SK-N-SH (cell line): ENCODE results near the gene SCO1. TPM values are rescaled to one million over a fixed set of nuclear protein-coding genes. Genes with fewer than 3 reads are reported as not detected.

Source experiments
- CTCF ChIA-PET: fragments of 300-600, 350-600 bp; formaldehyde crosslinking; extraction: SDS; loops from one replicate; lab custom pipeline; 2021; lab: Yijun Ruan, JAX
- POLR2A ChIA-PET: fragments of 350-600 bp; sonication (Branson Sonifier 250); formaldehyde crosslinking; extraction: SDS; loops from one replicate; lab custom pipeline; 2020; ENCODE audit warnings: antibody characterized with exemption, inconsistent platforms; lab: Yijun Ruan, JAX
- DNase-seq: peaks from one replicate; pipeline ENCODE4 v3.0.0; 2012
- H2AFZ ChIP-seq: fragments of 200-600 bp; sonication (generic); 2 replicates; pipeline ENCODE4 v1.8.1; 2016; ENCODE audit warnings: antibody characterized with exemption, mild to moderate bottlenecking, low read depth
- H3F3A ChIP-seq: fragments of 200-600 bp; sonication (generic); replicated peaks from 2 replicates; pipeline ENCODE3; 2016; ENCODE audit warnings: antibody characterized with exemption, mild to moderate bottlenecking; ENCODE audit not compliant: insufficient read depth
- H3K27ac ChIP-seq, 2 experiments: fragments of 200-500 bp in 1 of 2; fragments of 200-600 bp in 1 of 2; sonication (Bioruptor generic) in 1 of 2; sonication (generic), shearing (Covaris generic) in 1 of 2; 2 replicates each; pipeline versions ENCODE4 v1.5.1 to v1.6.1; 2014 to 2016; ENCODE audit warnings: low read depth in 2 of 2, inconsistent platforms in 1 of 2, low read length in 1 of 2, mild to moderate bottlenecking in 1 of 2, mixed read lengths in 1 of 2
- H3K27me3 ChIP-seq: fragments of 200-600 bp; sonication (generic), shearing (Covaris generic); 2 replicates; pipeline ENCODE4 v1.6.1; 2016; ENCODE audit warnings: mixed run types; ENCODE audit not compliant: insufficient read depth
- H3K36me3 ChIP-seq, 2 experiments: fragments of 200-500 bp in 1 of 2; fragments of 200-600 bp in 1 of 2; sonication (Bioruptor generic) in 1 of 2; sonication (generic) in 1 of 2; replicated peaks in 1 of 2; 2 replicates each; pipeline versions ENCODE3 to v1.5.1; 2014 to 2016; ENCODE audit warnings: low read length in 1 of 2, mild to moderate bottlenecking in 1 of 2; ENCODE audit not compliant: insufficient read depth in 2 of 2, control insufficient read depth in 1 of 2
- H3K4me1 ChIP-seq, 2 experiments: fragments of 200-500 bp in 1 of 2; fragments of 200-600 bp in 1 of 2; sonication (Bioruptor generic) in 1 of 2; sonication (generic), shearing (Covaris generic) in 1 of 2; 2 replicates each; pipeline versions ENCODE4 v1.5.1 to v1.6.1; 2014 to 2016; ENCODE audit warnings: low read depth in 1 of 2, low read length in 1 of 2, mixed run types in 1 of 2; ENCODE audit not compliant: insufficient read depth in 2 of 2, control insufficient read depth in 1 of 2
- H3K4me2 ChIP-seq: fragments of 200-600 bp; sonication (generic), shearing (Covaris generic); 2 replicates; pipeline ENCODE4 v1.6.1; 2017; ENCODE audit warnings: mixed run types
- H3K4me3 ChIP-seq, 2 experiments: fragments of 200-500 bp in 1 of 2; fragments of 200-600 bp in 1 of 2; sonication (Bioruptor generic) in 1 of 2; sonication (generic), shearing (Covaris generic) in 1 of 2; 2 replicates each; pipeline versions ENCODE4 v1.5.1 to v1.8.1; 2014 to 2016; ENCODE audit warnings: low read depth in 2 of 2, inconsistent platforms in 1 of 2, low read length in 1 of 2, mild to moderate bottlenecking in 1 of 2, mixed read lengths in 1 of 2, moderate library complexity in 1 of 2
- H3K79me2 ChIP-seq: fragments of 200-600 bp; sonication (generic); 2 replicates; pipeline ENCODE4 v1.8.1; 2017; ENCODE audit warnings: mild to moderate bottlenecking; ENCODE audit not compliant: insufficient read depth
- H3K9ac ChIP-seq: fragments of 200-600 bp; sonication (generic); 2 replicates; pipeline ENCODE4 v1.6.1; 2017; ENCODE audit warnings: mixed run types
- H3K9me2 ChIP-seq: fragments of 200-600 bp; sonication (generic); 2 replicates; pipeline ENCODE4 v1.6.1; 2017; ENCODE audit warnings: mixed run types
- H3K9me3 ChIP-seq: fragments of 200-600 bp; sonication (generic); 2 replicates; pipeline ENCODE4 v1.6.1; 2017; ENCODE audit warnings: mixed run types, mild to moderate bottlenecking, moderate library complexity
- H4K20me1 ChIP-seq: fragments of 200-600 bp; sonication (generic); 2 replicates; pipeline ENCODE4 v1.6.1; 2017; ENCODE audit warnings: mild to moderate bottlenecking, mixed run types; ENCODE audit not compliant: insufficient read depth
- CHD2 ChIP-seq: fragments of 150-350 bp; IDR thresholded peaks from 2 replicates; pipeline ENCODE4 v1.6.1; 2018; ENCODE audit warnings: low read length; ENCODE audit not compliant: partially characterized antibody
- ELF1 ChIP-seq: IDR thresholded peaks from 2 replicates; pipeline ENCODE4 v1.4.0; 2012
- EP300 ChIP-seq, 2 experiments: IDR thresholded peaks; 2 replicates each; pipeline versions ENCODE4 v1.4.0 to v1.6.1; 2012; ENCODE audit warnings: borderline replicate concordance in 1 of 2, low read depth in 1 of 2, low read length in 1 of 2
- EZH2phosphoT487 ChIP-seq: fragments of 200-600 bp; sonication (generic); IDR thresholded peaks from 2 replicates; pipeline ENCODE4 v1.6.1; 2017; ENCODE audit warnings: low read depth, mixed run types, mild to moderate bottlenecking, antibody characterized with exemption, moderate library complexity, borderline replicate concordance
- FOSL2 ChIP-seq: IDR thresholded peaks from 2 replicates; pipeline ENCODE4 v1.4.0; 2012; ENCODE audit warnings: low read depth, mild to moderate bottlenecking, moderate library complexity, borderline replicate concordance
- FOXJ3 ChIP-seq: sonication (generic); formaldehyde crosslinking; IDR thresholded peaks from 2 replicates; pipeline ENCODE4 v1.5.1; 2020; ENCODE audit warnings: mild to moderate bottlenecking, missing genetic modification reagents
- IRF3 ChIP-seq: fragments of 150-350 bp; IDR thresholded peaks from 2 replicates; pipeline ENCODE4 v1.6.1; 2016; ENCODE audit warnings: mild to moderate bottlenecking, low read depth, low read length
- MEF2A ChIP-seq: IDR thresholded peaks from 2 replicates; pipeline ENCODE4 v1.4.0; 2012; ENCODE audit warnings: low read depth, borderline replicate concordance
- MXI1 ChIP-seq: IDR thresholded peaks from 2 replicates; pipeline ENCODE4 v1.6.1; 2012; ENCODE audit warnings: mild to moderate bottlenecking, low read depth, low read length, improper control_type of control experiment
- NFIC ChIP-seq: IDR thresholded peaks from 2 replicates; pipeline ENCODE4 v1.4.0; 2012; ENCODE audit warnings: borderline replicate concordance
- PBX3 ChIP-seq: IDR thresholded peaks from 2 replicates; pipeline ENCODE4; 2012
- POLR2AphosphoS5 ChIP-seq: IDR thresholded peaks from 2 replicates; pipeline ENCODE4 v1.6.1; 2012; ENCODE audit warnings: low read depth, low read length
- RXRA ChIP-seq: IDR thresholded peaks from 2 replicates; pipeline ENCODE4 v1.4.0; 2012; ENCODE audit warnings: low read depth, mild to moderate bottlenecking, borderline replicate concordance
- SIN3A ChIP-seq: IDR thresholded peaks from 2 replicates; pipeline ENCODE4 v1.6.1; 2012; ENCODE audit warnings: low read depth, mild to moderate bottlenecking, low read length, moderate library complexity, borderline replicate concordance
- TAF1 ChIP-seq: IDR thresholded peaks from 2 replicates; pipeline ENCODE4 v1.6.1; 2012; ENCODE audit warnings: low read depth, mild to moderate bottlenecking, low read length, moderate library complexity, borderline replicate concordance
- TCF12 ChIP-seq: IDR thresholded peaks from 2 replicates; pipeline ENCODE4 v1.4.0; 2012
- TEAD4 ChIP-seq: IDR thresholded peaks from 2 replicates; pipeline ENCODE4 v1.4.0; 2012; ENCODE audit warnings: mild to moderate bottlenecking, borderline replicate concordance; ENCODE audit not compliant: insufficient read depth
- USF2 ChIP-seq: fragments of 150-350 bp; IDR thresholded peaks from 2 replicates; pipeline ENCODE4 v1.6.1; 2017; ENCODE audit warnings: antibody characterized with exemption, low read length, low read depth, borderline replicate concordance
- YY1 ChIP-seq: IDR thresholded peaks from 2 replicates; pipeline ENCODE4 v1.4.0; 2012; ENCODE audit warnings: low read depth, mild to moderate bottlenecking
- WGBS: methylation state at CpG from one replicate; pipeline ENCODE4 v1.1.6; 2017; ENCODE audit warnings: low lambda C conversion rate; 5-methylcytosine and 5-hydroxymethylcytosine counted together
- polyA plus RNA-seq, 3 experiments: library from polyadenylated mRNA; depleted of rRNA; stranded (reverse); fragments of >200 nt; gene quantifications; 2 replicates each; pipeline ENCODE4 v1.2.3, GENCODE V29; 2012

Gene SCO1
- polyA plus RNA-seq, 1 of the 3 experiments (the other 2 are of a cell fraction) = 28.6 TPM

GRCh38 chr17:10663231-10663630 lies 34.1 kb downstream of the SCO1 start:
- Histone ChIP-seq H3K9ac (no peak overlapping the region), H3K4me3 (no peak overlapping the region), H3K79me2 (no peaks in the 10 kb centered on the region), H3K27me3 (no peaks in the 10 kb centered on the region), H3K4me2 (no peak overlapping the region), H3K9me2 (no peaks in the 10 kb centered on the region), H3K36me3 (no peaks in the 10 kb centered on the region), H4K20me1 (no peaks in the 10 kb centered on the region), H3K4me1 (peaks cover 0 to under 1% of the 10 kb centered on the region in 2 experiments; a peak in 1 of 4 replicates), H3F3A (no peaks in the 10 kb centered on the region), H2AFZ (no peak overlapping the region), H3K9me3 (no peaks in the 10 kb centered on the region), H3K27ac (no peak overlapping the region)
- TF ChIP-seq FOSL2 (no peak), USF2 (no peak), ELF1 (no peak), TEAD4 (no peak), SIN3A (no peak), PBX3 (no peak), TCF12 (no peak), EP300 (IDR thresholded peaks at IDR 0.05; ENCODE audit: borderline replicate concordance in 1 of 2, low read depth in 1 of 2, low read length in 1 of 2) (no peak), RXRA (no peak), EZH2phosphoT487 (no peak), MXI1 (no peak), YY1 (no peak), TAF1 (no peak), POLR2AphosphoS5 (no peak), CHD2 (no peak), FOXJ3 (CRISPR knock-in tag) (no peak)
- POLR2A ChIA-PET = no interaction called here
- CTCF ChIA-PET = interaction anchor here (1.2 kb wide), 1 partner anchor 17 kb away, joined by 7 read pairs; no protein-coding TSS in a partner anchor
- no peak for DNase-seq
- 87% methylated on average over 6 of the region's 6 CpGs for WGBS

GRCh38 chr17:10661437-10661836 lies 35.9 kb downstream of the SCO1 start:
- Histone ChIP-seq H3K4me3 (no peak overlapping the region), H3K4me2 (no peak overlapping the region), H3K9ac (no peak overlapping the region), H4K20me1 (no peaks in the 10 kb centered on the region), H3K27ac (no peak overlapping the region), H2AFZ (no peak overlapping the region), H3K9me2 (no peaks in the 10 kb centered on the region), H3K79me2 (no peaks in the 10 kb centered on the region), H3F3A (no peaks in the 10 kb centered on the region), H3K9me3 (no peaks in the 10 kb centered on the region), H3K27me3 (no peaks in the 10 kb centered on the region), H3K36me3 (no peaks in the 10 kb centered on the region), H3K4me1 (peaks cover 0 to 4% of the 10 kb centered on the region in 2 experiments; a peak in 1 of 4 replicates)
- no peak for DNase-seq
- POLR2A ChIA-PET = interaction anchor here (0.6 kb wide), 1 partner anchor 12 kb away, joined by 3 read pairs; no protein-coding TSS in a partner anchor
- WGBS = 93% methylated on average over 10 of the region's 10 CpGs
- TF ChIP-seq ELF1 (no peak), NFIC (no peak), YY1 (no peak), TAF1 (no peak), CHD2 (no peak), IRF3 (no peak), MEF2A (no peak)
- CTCF ChIA-PET = no interaction called here
